Upper lobe of left lung (tissue), 4 donors: ENCODE results near the gene FABP6.

Source experiments
- EP300 ChIP-seq, 4 donors: sonication (generic); formaldehyde crosslinking; IDR thresholded peaks; one replicate each; pipeline ENCODE4 v1.5.1; 2017; ENCODE audit warnings: antibody characterized with exemption in 4 of 4, control low read depth in 2 of 4
- POLR2A ChIP-seq, 4 donors: fragments of 450-650 bp; IDR thresholded peaks; one replicate each; pipeline ENCODE4 v1.5.1; 2016 to 2017; ENCODE audit warnings: antibody characterized with exemption in 4 of 4, mild to moderate bottlenecking in 2 of 4
- POLR2AphosphoS5 ChIP-seq, 2 donors: sonication (generic); formaldehyde crosslinking; IDR thresholded peaks; one replicate each; pipeline ENCODE4 v1.5.1; 2017; ENCODE audit warnings: antibody characterized with exemption in 2 of 2
- TF ChIP-seq, protein P1 (sequence below), 6 experiments: fragments of 450-650 bp in 4 of 6; fragments of 200-600 bp in 2 of 6; sonication (generic) in 2 of 6; IDR thresholded peaks; one replicate each; pipeline ENCODE4 v1.5.1; 2016 to 2019; ENCODE audit warnings: antibody characterized with exemption in 6 of 6

DNA sequence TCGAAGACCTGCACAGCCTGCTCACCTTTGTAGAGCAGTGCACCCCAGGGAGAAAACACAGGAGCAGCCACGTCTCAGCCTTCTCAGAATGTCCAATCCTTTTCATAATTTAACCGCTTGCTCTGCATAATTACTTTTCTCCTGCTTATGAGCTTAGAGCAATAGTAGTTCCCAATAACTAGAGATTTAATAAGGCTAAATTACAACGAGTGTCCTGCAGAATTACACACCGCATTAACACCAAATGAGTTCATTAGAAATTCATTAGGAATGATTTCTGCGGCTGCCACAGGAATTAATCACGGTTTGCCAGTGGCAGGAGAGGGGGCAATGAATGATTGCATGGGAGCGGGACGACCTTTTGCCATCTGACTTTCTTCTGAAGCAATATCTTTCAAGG, 18.7 kb upstream of the FABP6 start:
- TF ChIP-seq, protein P1, sequence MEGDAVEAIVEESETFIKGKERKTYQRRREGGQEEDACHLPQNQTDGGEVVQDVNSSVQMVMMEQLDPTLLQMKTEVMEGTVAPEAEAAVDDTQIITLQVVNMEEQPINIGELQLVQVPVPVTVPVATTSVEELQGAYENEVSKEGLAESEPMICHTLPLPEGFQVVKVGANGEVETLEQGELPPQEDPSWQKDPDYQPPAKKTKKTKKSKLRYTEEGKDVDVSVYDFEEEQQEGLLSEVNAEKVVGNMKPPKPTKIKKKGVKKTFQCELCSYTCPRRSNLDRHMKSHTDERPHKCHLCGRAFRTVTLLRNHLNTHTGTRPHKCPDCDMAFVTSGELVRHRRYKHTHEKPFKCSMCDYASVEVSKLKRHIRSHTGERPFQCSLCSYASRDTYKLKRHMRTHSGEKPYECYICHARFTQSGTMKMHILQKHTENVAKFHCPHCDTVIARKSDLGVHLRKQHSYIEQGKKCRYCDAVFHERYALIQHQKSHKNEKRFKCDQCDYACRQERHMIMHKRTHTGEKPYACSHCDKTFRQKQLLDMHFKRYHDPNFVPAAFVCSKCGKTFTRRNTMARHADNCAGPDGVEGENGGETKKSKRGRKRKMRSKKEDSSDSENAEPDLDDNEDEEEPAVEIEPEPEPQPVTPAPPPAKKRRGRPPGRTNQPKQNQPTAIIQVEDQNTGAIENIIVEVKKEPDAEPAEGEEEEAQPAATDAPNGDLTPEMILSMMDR (IDR thresholded peaks at IDR 0.05), result no peak
- TF ChIP-seq POLR2AphosphoS5 (IDR thresholded peaks at IDR 0.05) (no peak), EP300 (IDR thresholded peaks at IDR 0.05) (no peak), POLR2A (IDR thresholded peaks at IDR 0.05) (no peak)
